HG03196 (cell line): Measurements from ENCODE around the gene LOC128125822.

Source experiments
- ATAC-seq: cut with Tn5 transposase; IDR thresholded peaks from one replicate; pipeline ENCODE4 v1.9.1; 2021; ENCODE audit not compliant: unreplicated experiment

Gene LOC128125822

DNA sequence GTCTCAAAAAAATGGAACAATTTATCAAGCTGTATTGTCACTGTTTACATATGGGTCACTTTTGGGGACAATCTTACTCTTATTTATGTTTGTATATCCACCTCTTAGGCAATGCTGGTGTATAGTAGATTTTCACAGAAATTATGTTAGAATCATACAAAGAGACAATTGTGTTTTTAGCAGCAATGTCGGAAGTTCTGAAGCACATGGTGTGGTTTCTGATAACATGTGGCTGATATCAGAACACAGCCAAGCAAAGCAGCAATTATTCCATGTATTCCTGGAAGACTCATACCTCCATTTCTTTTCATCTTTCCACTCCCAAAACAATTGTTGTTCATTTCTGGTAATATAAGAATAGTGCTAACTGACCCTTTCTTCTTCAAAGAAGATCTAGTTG is 17.5 kb upstream of the LOC128125822 start:
- ATAC-seq = no peak

DNA sequence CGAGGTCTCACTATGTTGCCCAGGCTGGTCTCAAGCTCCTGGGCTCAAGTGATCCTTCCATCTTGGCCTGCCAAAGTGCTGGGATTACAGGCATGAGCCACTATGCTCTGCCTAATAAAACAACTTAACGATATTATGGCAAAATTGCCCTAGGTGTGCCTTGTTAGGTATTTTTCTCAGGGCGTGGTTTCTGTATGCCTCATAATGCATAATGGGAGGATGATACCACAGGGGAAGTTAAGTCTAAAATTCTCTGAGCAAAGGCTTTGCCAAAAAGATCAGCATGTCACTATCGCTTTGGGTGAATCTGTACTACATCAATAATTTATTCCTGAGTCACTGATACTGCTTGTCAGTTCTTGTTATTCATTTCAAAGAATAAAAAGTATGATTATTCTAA is 15.9 kb upstream of the LOC128125822 start:
- no peak for ATAC-seq

DNA sequence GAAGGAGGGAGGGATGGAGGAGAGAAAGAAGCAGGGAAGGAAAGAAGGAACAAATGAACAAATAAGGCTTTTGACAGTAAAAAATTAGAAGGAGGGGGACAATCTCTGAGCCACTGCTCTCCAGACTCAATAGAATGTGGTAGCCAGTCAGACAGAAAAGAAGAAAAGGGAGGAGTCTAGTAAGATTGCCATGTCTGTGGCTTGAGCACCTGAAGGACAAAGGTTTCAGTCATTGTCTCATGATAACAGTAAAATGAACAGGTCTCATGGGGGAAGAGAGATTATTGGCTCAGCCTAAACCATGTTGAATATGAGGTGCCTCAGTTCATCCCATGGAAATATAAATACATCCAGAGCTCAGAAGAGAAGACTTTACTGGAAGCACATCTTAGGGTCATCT is 14.0 kb upstream of the LOC128125822 start:
- no peak for ATAC-seq

DNA sequence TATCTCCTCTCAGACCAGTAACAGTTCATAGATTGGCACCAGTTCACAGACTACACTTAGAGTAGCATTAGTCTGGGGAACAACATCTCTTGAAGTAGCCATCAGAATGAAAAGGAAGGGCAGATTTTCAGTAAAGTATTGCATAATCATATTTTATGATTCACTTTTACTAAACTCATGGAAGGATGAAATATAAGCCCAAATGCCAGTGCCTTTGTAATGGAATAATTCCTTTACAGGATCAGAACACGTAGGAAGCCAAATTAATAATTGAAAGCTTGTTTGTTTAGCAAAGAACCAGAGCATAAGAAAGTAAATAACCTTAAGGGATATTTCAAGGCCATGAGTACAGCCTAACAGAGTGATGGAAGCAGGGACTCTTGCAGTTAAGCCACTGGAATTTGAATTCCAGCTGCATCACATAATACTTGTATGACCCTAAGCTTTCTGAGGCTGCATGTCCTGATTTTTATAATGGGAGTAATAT is 11.4 kb upstream of the LOC128125822 start:
- ATAC-seq = no peak

DNA sequence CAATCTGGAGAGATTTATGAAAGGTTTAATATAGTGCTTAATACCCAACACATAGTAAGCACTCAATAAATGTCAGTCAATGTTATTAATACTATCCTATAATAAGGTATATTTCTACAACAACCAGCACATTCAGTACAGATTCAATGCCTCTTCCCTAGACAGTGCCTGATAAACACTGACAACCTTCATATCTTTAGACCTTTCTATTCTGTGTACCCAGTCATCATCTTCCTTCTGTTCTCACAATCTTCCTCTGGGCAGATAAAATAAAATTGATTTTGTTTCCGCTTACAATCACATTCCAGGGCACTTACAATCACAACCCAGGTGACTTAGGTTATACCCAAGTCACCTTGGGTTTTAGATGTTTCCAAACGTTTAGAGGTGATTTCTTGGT is 11.0 kb upstream of the LOC128125822 start:
- ATAC-seq = no peak

DNA sequence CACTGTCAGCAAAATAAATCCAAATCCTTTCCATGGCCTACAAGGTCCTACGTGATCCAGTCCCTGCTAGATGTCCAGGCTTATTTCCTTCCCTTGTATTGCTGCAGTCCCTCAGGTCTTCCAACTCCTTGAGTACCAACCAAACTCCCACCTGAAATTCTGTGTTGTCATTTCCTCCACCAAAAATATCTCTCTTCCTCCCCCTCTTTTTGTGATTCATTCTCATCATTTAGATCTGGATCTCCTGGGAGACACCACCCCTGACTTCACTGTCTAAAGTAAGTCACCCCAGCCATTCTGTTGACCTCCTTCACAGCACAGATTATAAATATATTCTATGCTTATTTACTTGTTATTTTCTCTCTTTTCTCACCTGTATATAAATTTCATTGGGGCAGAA is 9.0 kb upstream of the LOC128125822 start:
- ATAC-seq = no peak

DNA sequence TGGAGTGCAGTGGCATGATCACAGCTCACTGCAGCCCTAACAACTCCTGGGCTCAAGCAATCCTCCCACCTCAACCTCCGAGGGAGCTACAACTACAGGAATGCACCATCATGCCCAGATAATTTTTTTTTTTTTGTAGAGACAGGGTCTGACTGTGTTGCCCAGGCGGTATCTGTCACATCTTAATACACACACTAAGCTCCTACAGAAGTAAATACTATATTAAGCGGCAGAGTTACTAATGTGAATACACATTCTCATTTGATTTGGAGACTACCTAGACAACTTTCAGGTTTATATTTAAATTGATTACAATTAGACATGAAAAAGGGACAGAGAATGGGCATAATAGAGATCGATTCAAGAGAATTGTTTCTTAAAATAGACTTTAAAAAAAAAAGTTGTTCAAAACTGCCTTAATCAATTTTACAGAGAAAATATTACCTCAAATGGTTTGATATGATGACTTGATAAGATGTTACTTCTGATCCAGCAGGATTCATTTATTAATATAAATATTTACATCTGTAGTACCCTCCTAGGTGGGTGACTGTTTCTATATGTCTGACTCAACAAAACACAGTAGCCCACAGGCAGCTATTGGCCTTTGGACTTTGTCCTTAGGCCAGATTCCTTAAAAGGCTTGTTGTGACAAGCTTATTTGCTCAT is 7.1 kb upstream of the LOC128125822 start:
- ATAC-seq = no peak

DNA sequence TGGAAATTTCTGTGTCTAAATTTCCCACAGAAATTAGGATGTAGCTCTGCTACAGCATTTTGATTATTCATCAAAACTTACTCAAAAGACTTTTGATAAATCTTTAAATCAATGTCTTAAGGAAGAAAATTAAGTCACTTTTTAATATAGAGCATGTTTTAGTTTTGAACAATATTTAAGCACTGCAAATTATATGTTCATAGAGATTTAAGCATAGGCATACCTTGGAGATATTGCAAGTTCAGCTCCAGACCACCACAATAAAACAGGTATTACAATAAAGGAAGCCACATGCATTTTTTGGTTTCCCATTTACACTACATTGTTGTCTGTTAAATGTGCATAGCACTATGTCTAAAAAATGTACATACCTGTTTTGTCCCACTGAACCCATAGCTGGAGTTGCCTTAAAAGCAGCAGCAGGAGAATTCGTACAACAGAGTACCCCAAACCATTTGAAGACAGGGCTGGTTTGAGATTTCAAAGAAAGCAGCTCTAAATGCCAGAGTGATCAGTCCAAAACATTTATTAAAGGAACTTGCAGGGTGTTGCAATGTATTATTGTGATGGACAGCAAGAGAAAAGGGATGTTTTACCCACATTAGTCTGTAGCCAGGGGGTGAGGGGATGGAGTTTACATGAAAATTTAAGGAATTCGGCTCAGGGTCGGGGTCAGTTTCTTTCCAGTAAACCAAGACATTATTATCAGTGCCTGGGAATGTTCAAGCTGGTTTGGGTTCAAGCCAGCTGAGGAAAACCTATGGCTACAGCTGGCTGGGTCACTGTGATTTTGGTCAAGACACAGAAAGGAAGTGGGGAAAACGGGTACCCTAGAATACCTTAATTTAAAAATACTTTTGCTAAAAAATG is 6.3 kb upstream of the LOC128125822 start:
- ATAC-seq = no peak

DNA sequence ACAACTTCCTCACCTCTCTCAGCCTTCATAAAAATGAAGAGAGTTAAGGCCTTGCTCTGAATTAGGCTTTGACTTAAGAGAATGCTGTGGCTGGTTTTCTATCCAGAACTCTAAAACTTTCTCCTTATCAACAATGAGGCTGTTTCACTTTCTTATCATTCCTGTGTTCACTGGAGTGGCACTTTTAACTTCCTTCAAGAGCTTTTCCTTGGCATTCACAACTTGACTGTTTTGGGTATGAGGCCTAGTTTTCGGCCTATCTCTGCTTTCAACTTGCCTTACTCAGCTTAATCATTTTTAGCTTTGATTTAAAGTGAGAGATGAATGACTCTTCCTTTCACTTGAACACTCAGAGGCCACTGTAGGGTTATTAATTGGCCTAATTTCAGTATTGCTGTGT is 4.3 kb upstream of the LOC128125822 start:
- ATAC-seq = no peak

DNA sequence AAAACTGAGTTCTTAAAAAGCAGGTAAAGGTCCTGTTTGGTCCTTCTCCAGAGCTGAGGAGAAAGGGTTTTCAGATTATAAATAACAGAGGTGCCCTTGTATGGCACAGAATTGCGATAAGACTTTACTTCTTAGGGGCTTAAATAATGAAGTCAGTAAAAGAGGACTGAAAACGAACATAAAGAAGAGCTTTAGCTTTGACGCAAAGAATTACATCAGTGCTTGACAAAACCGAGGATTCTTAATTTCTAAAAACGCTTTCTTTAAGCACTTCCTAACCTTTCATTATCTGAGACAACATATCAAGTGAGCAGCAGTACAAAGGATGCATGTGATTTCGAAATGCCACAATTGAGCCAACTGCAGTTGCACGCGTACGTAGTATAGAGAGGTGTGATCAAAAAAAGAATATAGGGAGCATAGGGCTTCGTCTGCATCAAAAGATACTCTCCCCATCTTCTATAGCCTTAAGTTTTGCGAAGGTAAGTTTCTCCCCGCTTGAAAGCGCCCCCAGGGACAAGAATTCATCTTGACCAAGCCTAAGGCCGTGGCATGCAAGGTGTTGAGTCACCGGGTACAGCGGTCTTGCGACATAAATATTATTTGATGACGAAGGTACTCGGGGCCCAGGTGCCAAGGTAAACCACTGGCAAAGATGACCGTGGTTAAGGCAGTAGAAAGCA is 778 bp upstream of the LOC128125822 start:
- peak; percentile 4 for ATAC-seq

DNA sequence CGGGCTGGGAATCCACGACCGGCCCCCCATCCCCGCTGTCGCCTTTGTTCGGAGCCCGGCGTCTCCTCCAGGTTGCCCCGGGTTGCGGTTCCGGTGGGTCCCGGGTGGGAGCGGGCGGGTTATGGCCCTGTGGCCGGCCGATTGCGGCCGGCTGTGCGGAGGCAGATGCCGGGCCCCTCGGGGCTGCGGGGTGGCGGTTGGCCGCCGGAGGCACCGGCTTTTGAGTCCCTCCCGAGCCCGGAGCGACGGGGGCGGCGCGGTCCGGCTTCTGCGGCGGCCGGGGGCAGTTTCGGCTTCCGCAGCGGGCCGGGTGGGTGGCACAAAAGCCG is 431 bp downstream of the LOC128125822 start:
- ATAC-seq = no peak

DNA sequence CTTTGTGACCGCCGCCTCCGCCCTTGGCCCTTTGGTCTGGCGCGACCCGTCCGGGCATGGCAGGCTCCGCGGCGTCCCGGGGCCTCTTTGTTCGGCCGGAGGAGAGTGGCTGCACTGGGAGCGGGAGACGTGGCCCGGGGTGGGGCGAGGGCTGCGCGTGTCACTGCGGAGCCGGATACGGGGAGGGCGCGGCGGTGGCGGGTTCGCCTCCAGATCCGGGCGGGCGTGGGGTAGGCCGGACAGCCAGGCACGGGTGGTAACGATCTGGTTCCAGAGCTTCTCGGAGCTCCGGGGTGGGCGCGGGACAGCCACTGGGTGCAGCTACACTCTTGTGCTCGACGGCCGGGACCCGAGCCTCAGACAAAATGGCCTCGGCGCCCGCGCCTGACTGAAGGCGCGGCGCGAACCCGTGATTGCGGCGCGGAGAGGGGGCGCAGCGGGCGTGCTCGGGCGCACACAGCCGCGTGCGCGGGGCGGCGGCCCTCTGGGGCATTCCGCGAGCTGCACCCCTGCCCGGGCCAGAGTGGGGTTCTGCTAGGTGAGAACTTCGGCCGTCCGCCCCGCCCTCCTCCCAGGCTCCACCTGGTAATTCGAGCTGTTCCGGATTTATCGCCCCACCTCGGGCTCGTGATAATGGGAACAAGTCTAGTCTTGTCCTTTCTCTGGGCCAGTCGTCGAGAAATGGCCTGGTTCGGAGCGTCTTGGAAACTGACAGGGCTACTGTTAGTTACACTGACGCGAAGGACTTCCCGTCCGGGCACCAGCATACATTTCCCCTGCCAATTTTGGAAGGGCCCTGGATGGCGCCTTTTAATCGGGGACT is 1.0 kb downstream of the LOC128125822 start:
- ATAC-seq = peak; percentile 51

DNA sequence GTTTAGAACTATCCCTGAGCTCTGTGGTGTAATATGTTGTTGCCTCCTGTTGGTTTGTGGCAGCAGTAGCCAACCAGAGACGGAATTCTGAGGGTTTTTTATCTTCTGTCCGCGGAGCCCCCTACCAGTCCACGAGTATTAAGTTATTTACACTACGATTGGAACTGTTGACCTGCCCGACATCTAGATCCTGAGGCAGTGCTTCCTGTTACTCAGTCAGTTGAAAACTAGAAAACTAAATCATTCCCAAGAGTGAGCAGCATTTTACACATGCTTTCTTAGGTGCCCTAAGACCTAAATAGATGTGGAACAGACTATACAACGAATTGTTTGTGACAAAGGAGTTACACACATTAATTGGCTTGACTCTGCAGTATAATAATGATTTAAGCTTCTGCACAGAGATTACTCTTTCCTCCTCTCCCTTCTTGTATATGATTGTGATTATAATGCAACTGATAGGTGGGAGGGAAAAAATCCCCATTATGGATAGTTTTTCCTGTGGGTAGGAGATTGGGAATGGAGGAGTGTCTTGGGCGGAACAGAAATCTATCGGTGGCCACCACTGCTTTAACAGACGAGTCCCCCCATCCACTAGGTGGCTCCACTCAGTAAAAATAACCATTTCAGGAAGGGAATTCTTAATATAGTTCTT is 1.7 kb downstream of the LOC128125822 start:
- ATAC-seq = no peak

DNA sequence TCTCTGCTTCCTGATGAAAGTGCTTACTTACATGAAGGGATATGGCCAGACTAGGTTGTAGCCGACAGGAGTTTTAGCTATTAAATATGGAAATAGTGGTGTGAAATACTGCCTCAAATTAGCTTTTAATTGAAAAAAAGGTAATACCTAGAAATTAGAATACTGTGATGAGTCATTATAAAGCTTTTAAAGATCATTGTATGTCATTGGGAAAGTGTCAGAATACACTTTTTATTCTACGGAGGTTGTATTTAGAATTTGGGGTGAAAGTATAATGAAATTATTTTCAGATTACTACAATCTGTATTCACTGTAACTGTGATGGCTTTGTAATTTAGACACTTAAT is 2.2 kb downstream of the LOC128125822 start:
- no peak for ATAC-seq

DNA sequence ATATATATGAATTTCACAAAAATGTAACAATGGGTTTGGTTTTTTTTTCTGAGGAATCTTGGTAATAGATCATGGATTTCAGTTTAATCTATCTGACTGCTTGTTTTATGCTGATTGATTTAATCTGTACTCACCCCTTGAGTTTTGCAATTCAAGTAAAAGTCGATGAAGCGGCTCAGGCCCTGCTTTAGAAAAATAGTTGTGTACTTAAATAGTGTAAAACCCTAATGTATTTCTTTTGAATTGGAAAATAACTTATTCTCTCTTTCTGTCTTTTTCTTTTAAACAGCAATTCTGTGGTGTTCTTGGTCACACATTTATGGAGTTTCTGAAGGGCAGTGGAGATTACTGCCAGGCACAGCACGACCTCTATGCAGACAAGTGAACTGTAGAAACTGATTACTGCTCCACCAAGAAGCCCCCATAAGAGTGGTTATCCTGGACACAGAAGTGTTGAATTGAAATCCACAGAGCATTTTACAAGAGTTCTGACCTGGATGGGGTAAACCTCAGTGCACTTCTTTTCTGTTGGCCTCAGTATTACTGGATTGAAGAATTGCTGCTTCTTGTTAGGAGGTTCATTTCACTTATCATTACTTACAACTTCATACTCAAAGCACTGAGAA is 4.0 kb downstream of the LOC128125822 start:
- no peak for ATAC-seq

DNA sequence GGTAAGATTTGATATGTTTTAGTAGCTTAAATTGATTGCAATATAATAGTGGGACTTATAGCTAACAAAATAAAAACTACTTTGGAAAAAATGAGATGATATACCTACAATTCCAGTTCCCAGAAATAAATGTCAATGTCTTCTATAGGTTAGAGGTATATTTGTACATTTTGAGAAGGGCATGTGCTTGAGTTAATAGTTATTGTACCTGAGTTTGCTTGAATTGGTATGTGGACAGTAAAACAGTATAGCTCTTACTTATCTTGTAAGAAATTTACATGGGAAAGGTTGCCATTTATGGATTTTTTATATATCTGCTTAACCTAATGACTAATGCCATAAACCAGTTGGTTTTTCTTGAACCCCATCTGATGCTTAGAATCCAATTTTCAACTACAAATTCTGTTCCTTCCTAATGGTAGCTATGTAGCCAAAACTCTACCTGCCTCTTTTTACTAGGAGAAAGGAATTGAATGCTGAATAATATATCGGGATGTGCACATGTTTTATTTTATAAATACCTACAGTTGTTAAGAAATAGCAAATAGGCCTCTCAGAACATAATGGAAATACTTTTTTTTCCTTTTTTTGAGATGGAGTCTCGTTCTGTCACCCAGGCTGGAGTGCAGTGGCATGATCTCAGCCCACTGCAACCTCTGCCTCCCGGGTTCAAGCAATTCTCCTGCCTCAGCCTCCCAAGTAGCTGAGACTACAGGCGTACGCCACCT is 4.9 kb downstream of the LOC128125822 start:
- ATAC-seq = no peak

DNA sequence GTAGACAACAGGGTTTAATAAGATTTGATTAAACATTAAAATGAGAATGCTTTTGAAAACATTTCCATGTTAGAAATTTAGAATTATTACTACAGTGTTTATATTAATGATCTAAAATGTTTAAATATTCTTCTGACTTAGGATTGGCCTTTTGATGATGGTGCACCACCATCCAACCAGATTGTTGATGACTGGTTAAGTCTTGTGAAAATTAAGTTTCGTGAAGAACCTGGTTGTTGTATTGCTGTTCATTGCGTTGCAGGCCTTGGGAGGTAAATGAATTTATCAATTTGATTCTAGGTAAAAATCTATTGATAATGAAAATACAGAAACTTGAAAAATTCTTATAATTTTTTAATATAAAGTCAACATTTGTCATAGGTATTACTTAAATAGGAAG is 6.5 kb downstream of the LOC128125822 start:
- no peak for ATAC-seq

DNA sequence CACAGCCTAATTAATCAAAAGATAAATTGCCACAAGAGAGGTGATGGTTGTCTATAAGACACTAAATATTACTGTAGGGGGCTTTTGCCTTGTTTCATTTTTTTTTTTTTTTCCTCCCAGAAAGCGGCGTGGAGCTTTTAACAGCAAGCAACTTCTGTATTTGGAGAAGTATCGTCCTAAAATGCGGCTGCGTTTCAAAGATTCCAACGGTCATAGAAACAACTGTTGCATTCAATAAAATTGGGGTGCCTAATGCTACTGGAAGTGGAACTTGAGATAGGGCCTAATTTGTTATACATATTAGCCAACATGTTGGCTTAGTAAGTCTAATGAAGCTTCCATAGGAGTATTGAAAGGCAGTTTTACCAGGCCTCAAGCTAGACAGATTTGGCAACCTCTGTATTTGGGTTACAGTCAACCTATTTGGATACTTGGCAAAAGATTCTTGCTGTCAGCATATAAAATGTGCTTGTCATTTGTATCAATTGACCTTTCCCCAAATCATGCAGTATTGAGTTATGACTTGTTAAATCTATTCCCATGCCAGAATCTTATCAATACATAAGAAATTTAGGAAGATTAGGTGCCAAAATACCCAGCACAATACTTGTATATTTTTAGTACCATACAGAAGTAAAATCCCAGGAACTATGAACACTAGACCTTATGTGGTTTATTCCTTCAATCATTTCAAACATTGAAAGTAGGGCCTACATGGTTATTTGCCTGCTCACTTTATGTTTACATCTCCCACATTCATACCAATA is 7.8 kb downstream of the LOC128125822 start:
- no peak for ATAC-seq

DNA sequence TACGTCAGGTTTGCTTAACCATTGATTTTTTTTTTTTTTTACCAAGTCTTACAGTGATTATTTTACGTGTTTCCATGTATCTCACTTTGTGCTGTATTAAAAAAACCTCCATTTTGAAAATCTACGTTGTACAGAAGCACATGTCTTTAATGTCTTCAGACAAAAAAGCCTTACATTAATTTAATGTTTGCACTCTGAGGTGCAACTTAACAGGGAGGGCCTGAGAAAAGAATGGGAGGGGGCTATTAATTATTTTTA is 8.4 kb downstream of the LOC128125822 start:
- ATAC-seq = no peak
